Tibial nerve (tissue), 4 donors: ENCODE results near the gene COQ3. TPM values are rescaled to one million over a fixed set of nuclear protein-coding genes. Genes with fewer than 3 reads are reported as not detected.

Experiments used
- DNase-seq, 2 donors: peaks; one replicate each; pipeline ENCODE4 v3.0.0-alpha.2; 2019; ENCODE audit warnings: low spot score in 2 of 2
- H3K27ac ChIP-seq, 4 donors: fragments of 200-600 bp; sonication (generic) in 3 of 4; one replicate each; pipeline ENCODE4 v1.5.1; 2017 to 2019; ENCODE audit warnings: mild to moderate bottlenecking in 1 of 4
- H3K27me3 ChIP-seq, 2 donors: fragments of 200-600 bp; sonication (generic) in 1 of 2; one replicate each; pipeline versions ENCODE4 v1.5.1 to v1.6.0; 2017 to 2019
- H3K36me3 ChIP-seq, 3 donors: fragments of 200-600 bp; sonication (generic); one replicate each; pipeline ENCODE4 v1.5.1; 2018 to 2019
- H3K4me1 ChIP-seq, 4 donors: fragments of 200-600 bp; sonication (generic) in 3 of 4; one replicate each; pipeline ENCODE4 v1.5.1; 2017 to 2019
- H3K4me3 ChIP-seq, 4 donors: fragments of 200-600 bp; sonication (generic) in 3 of 4; one replicate each; pipeline ENCODE4 v1.5.1; 2017 to 2019; ENCODE audit warnings: mild to moderate bottlenecking in 1 of 4, moderate library complexity in 1 of 4
- H3K9me3 ChIP-seq, 4 donors: fragments of 200-600 bp; sonication (generic) in 3 of 4; one replicate each; pipeline ENCODE4 v1.5.1; 2017 to 2019
- EP300 ChIP-seq, 2 donors: sonication (generic); formaldehyde crosslinking; IDR thresholded peaks; one replicate each; pipeline ENCODE4 v1.6.1; 2017; ENCODE audit warnings: antibody characterized with exemption in 2 of 2, mild to moderate bottlenecking in 1 of 2
- POLR2A ChIP-seq, 2 donors: fragments of 450-650 bp; IDR thresholded peaks; one replicate each; pipeline ENCODE4 v1.6.1; 2017; ENCODE audit warnings: antibody characterized with exemption in 2 of 2, mild to moderate bottlenecking in 2 of 2, moderate library complexity in 2 of 2
- WGBS, 2 donors: methylation state at CpG; one replicate each; pipeline ENCODE4 v1.1.5; 2018; 5-methylcytosine and 5-hydroxymethylcytosine counted together
- total RNA-seq, 4 donors: library from RNA; depleted of rRNA; stranded (reverse); fragments of >200 nt; gene quantifications; one replicate each; pipeline ENCODE4 v1.1.0, GENCODE V29; 2016
- TF ChIP-seq, protein P1 (sequence below), 5 experiments: fragments of 200-600 bp in 3 of 5; fragments of 450-650 bp in 2 of 5; sonication (generic) in 3 of 5; IDR thresholded peaks; one replicate each; pipeline ENCODE4 v1.5.1; 2016 to 2019; ENCODE audit warnings: antibody characterized with exemption in 5 of 5, mild to moderate bottlenecking in 3 of 5, moderate library complexity in 2 of 5

Gene COQ3
- total RNA-seq, 4 donors from 2014 or later, result 0.98 to 6.6 (median 2.1) TPM

DNA sequence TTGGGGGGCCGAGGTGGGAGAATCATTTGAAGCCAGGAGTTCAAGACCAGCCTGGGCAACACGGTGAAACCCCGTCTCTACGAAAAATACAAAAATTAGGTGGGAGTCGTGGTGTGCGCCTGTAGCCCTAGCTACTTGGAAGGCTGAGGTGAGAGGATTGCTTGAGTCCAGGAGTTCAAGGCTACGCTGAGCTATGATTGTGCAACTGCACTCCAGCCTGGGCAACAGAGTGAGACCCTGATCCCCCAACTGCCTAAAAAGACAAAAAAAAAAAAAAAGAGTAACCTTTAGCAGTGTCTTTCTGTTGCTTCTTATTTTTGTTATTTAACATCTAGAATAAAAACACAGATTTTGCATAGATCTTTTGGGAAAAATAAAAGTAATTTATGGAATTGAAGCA is 13.1 kb upstream of the COQ3 start:
- no peak for DNase-seq
- no peak overlapping the region for H3K27ac ChIP-seq
- 81 to 83% methylated on average over 7 of the region's 7 CpGs for WGBS, 2 donors
- H3K36me3 ChIP-seq, result peaks cover 3 to 86% (median 9%) of the 10 kb centered on the region in 3 donors
- TF ChIP-seq POLR2A (IDR thresholded peaks at IDR 0.05) (no peak), EP300 (IDR thresholded peaks at IDR 0.05) (no peak)
- TF ChIP-seq, protein P1, sequence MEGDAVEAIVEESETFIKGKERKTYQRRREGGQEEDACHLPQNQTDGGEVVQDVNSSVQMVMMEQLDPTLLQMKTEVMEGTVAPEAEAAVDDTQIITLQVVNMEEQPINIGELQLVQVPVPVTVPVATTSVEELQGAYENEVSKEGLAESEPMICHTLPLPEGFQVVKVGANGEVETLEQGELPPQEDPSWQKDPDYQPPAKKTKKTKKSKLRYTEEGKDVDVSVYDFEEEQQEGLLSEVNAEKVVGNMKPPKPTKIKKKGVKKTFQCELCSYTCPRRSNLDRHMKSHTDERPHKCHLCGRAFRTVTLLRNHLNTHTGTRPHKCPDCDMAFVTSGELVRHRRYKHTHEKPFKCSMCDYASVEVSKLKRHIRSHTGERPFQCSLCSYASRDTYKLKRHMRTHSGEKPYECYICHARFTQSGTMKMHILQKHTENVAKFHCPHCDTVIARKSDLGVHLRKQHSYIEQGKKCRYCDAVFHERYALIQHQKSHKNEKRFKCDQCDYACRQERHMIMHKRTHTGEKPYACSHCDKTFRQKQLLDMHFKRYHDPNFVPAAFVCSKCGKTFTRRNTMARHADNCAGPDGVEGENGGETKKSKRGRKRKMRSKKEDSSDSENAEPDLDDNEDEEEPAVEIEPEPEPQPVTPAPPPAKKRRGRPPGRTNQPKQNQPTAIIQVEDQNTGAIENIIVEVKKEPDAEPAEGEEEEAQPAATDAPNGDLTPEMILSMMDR (IDR thresholded peaks at IDR 0.05), result no peak
- H3K27me3 ChIP-seq, result no peaks in the 10 kb centered on the region
- H3K4me3 ChIP-seq, result no peak overlapping the region
- peaks cover 0 to 9% (median under 1%) of the 10 kb centered on the region in 4 donors for H3K4me1 ChIP-seq
- no peaks in the 10 kb centered on the region for H3K9me3 ChIP-seq

DNA sequence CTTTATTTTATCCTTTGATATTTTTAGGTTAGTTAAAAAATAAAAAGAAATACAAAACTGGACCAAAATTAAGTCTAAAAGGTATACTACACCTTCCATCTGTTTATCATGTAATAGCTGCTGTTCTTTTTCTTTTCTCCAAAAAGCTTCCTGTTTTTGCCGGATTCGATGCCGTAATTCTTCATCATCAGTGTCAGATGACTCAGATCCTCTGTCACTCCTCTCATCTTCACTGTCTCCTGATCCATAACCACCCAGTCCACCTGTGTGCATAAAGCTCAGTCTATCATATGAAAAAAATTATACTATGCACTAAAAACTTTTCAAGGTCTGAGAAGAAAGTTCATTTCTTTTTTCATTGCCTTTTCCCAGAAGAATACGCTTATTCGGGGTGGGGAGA is 8.5 kb upstream of the COQ3 start:
- Histone ChIP-seq H3K36me3 (peaks cover 0 to 87% (median 20%) of the 10 kb centered on the region in 3 donors), H3K27me3 (no peaks in the 10 kb centered on the region), H3K4me3 (no peak overlapping the region), H3K9me3 (no peaks in the 10 kb centered on the region), H3K27ac (no peak overlapping the region), H3K4me1 (no peaks in the 10 kb centered on the region)
- no peak for DNase-seq
- 91 to 92% methylated on average over 5 of the region's 5 CpGs for WGBS, 2 donors
- TF ChIP-seq EP300 (IDR thresholded peaks at IDR 0.05) (no peak), POLR2A (IDR thresholded peaks at IDR 0.05) (no peak)
- TF ChIP-seq, protein P1 (IDR thresholded peaks at IDR 0.05), result no peak

DNA sequence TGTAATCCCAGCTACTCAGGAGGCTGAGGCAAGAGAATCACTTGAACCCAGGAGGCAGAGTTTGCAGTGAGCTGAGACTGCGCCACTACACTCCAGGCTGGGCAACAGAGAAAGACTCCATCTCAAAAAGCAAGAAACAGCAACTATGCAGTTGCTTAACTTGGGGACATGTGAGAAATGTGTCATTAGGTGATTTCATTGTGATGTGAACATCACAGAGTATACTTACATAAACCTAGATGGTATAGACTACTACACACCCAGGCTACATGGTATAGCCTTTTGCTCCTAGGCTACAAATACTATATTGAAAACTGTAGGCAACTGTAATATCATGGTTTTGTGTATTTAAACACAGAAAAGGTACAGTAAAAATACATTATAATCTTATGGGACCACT is 3.3 kb upstream of the COQ3 start:
- TF ChIP-seq POLR2A (IDR thresholded peaks at IDR 0.05) (no peak), EP300 (IDR thresholded peaks at IDR 0.05) (no peak)
- TF ChIP-seq, protein P1 (IDR thresholded peaks at IDR 0.05), result no peak
- Histone ChIP-seq H3K9me3 (no peaks in the 10 kb centered on the region), H3K4me3 (no peak overlapping the region), H3K4me1 (peaks cover 0 to 17% (median 0%) of the 10 kb centered on the region in 4 donors), H3K36me3 (peaks cover 0 to 42% (median 11%) of the 10 kb centered on the region in 3 donors), H3K27me3 (no peaks in the 10 kb centered on the region), H3K27ac (no peak overlapping the region)
- 50 to 100% methylated on average over 1 of the region's 1 CpG for WGBS, 2 donors
- DNase-seq, result no peak

DNA sequence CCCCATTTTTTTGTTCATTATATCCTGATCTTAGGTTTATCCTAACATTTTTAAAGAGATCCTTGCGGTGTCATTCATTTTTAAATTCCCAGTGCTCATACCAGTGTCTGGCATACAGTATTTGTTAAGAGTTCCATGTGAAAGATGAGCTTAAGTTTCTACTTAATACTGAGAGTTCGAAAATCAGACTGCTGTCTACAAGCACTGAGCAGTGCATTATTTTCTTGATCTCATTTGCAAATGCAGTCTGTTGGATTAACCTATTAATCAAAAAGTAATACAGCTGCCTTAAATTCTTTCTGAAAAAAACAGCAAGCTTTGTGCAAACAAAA is 663 bp downstream of the COQ3 start:
- TF ChIP-seq POLR2A (IDR thresholded peaks at IDR 0.05), result no peak

DNA sequence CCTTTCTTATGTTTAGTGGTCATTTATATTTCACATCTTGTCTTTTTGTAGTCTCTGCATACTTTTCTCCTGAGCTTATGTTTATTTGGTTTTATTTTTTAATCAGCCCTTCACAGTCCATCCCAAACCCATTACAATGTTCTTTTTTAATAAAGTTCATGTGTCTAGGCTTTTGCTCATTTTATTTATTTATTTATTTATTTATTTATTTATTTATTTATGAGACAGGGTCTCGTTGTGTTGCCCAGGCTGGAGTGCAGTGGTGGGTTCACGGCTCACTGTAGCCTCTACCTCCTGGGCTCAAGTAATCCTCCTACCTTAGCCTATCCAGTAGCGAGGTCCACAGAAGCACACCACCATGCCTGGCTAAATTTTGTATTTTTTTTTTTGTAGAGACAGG is 3.1 kb downstream of the COQ3 start:
- no peak overlapping the region for H3K4me3 ChIP-seq

More for the DNA sequence above, 663 bp downstream of the COQ3 start:
- Histone ChIP-seq H3K4me1 (peaks cover 0 to 19% (median 0%) of the 10 kb centered on the region in 4 donors), H3K27me3 (no peaks in the 10 kb centered on the region), H3K9me3 (no peaks in the 10 kb centered on the region), H3K27ac (peak overlapping the region; percentile 43 to 91 (median 84)), H3K4me3 (peak overlapping the region; percentile 56 to 79 (median 70)), H3K36me3 (peaks cover 0 to 9% (median 0%) of the 10 kb centered on the region in 3 donors)
- DNase-seq, result no peak
- WGBS, 2 donors, result 12 to 25% methylated on average over 2 of the region's 2 CpGs

More for the DNA sequence above, 3.1 kb downstream of the COQ3 start:
- Histone ChIP-seq H3K27me3 (no peaks in the 10 kb centered on the region), H3K4me1 (peaks cover 0 to 19% (median 0%) of the 10 kb centered on the region in 4 donors), H3K36me3 (no peaks in the 10 kb centered on the region), H3K27ac (no peak overlapping the region), H3K9me3 (no peaks in the 10 kb centered on the region)
- no peak for DNase-seq
- TF ChIP-seq, protein P1 (IDR thresholded peaks at IDR 0.05), result no peak
- TF ChIP-seq POLR2A (IDR thresholded peaks at IDR 0.05) (no peak), EP300 (IDR thresholded peaks at IDR 0.05) (no peak)
- WGBS, 2 donors, result 95 to 98% methylated on average over 3 of the region's 3 CpGs
